ENCODE results near the gene MAPK8IP3. TPM values are rescaled to one million over a fixed set of nuclear protein-coding genes. Genes with fewer than 3 reads are reported as not detected.

Gene MAPK8IP3
- polyA plus RNA-seq, 1 donor (not counting 4 experiments of a cell fraction or from before 2014, with no cell fraction given): 11.7 TPM

DNA sequence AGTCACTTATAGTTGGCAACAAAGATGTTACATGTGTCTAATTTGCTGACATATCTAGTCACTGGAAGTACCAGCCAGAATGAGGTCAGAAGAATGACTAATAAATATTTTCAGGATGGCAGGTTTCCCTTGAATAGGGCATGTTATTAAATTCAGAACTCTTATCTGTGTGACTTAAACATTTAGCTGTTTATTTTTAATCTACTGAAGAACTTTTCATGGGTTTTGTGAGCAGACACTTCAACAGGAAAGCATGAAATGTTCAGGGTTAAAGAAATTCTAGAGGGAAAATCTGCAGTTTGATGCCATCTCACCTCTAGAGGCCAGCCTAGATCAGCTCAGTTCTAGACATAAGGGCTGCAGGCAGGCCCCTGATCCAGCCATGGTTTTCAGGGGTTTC is 14.7 kb upstream of the MAPK8IP3 start:
- H3K27me3 ChIP-seq (ENCODE audit: control insufficient read depth, extremely low read depth, insufficient read depth, low read length): no peaks in the 10 kb centered on the region
- H3K36me3 ChIP-seq (ENCODE audit: control insufficient read depth in 2 of 2, extremely low read depth in 1 of 2, insufficient read depth in 2 of 2, low read length in 2 of 2): peaks cover 18 to 60% of the 10 kb centered on the region in 2 experiments
- FAIRE-seq (no peak), DNase-seq (ENCODE audit: low read depth, low spot score) (no peak)
- TF ChIP-seq EZH2 (IDR thresholded peaks at IDR 0.05; ENCODE audit: low read length): no peak
- TF ChIP-seq, protein P1, sequence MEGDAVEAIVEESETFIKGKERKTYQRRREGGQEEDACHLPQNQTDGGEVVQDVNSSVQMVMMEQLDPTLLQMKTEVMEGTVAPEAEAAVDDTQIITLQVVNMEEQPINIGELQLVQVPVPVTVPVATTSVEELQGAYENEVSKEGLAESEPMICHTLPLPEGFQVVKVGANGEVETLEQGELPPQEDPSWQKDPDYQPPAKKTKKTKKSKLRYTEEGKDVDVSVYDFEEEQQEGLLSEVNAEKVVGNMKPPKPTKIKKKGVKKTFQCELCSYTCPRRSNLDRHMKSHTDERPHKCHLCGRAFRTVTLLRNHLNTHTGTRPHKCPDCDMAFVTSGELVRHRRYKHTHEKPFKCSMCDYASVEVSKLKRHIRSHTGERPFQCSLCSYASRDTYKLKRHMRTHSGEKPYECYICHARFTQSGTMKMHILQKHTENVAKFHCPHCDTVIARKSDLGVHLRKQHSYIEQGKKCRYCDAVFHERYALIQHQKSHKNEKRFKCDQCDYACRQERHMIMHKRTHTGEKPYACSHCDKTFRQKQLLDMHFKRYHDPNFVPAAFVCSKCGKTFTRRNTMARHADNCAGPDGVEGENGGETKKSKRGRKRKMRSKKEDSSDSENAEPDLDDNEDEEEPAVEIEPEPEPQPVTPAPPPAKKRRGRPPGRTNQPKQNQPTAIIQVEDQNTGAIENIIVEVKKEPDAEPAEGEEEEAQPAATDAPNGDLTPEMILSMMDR (optimal IDR thresholded peaks at IDR 0.05 in 1 of 3, IDR thresholded peaks at IDR 0.05 in 1 of 3, conservative IDR thresholded peaks at IDR 0.05 in 1 of 3; ENCODE audit: extremely low read depth in 1 of 3, insufficient read depth in 2 of 3, low read length in 3 of 3): peak; percentile 9 to 31 (median 24)
- H3K9me3 ChIP-seq (ENCODE audit: control insufficient read depth, low read depth, low read length): peaks cover 3% of the 10 kb centered on the region
- peaks cover 63% of the 10 kb centered on the region for H3K4me1 ChIP-seq (ENCODE audit: control insufficient read depth, extremely low read depth, insufficient read depth, low read length)
- no peak overlapping the region for H2AFZ ChIP-seq (ENCODE audit: control insufficient read depth, low read length)
- H3K4me2 ChIP-seq (ENCODE audit: control insufficient read depth, extremely low read depth, insufficient read depth, low read depth, low read length): peak overlapping the region; percentile 52
- dilution Hi-C loops (cut with MboI; ENCODE audit: extremely low pct_ligation_motif_present, low sequenced_read_pairs): no loop called here
- no peaks in the 10 kb centered on the region for H4K20me1 ChIP-seq (ENCODE audit: control insufficient read depth, extremely low read depth, insufficient read depth, low read length)
- H3K9me1 ChIP-seq (ENCODE audit: control insufficient read depth, extremely low read depth, insufficient read depth, low read length): peaks cover 2% of the 10 kb centered on the region
- H3K79me2 ChIP-seq (ENCODE audit: control insufficient read depth, insufficient read depth, low read length): peaks cover 65% of the 10 kb centered on the region
- peak overlapping the region; percentile 98 for H3K27ac ChIP-seq (ENCODE audit: control insufficient read depth, insufficient read depth, low read length)
- no peak overlapping the region for H3K4me3 ChIP-seq (ENCODE audit: control insufficient read depth in 2 of 3, extremely low read depth in 1 of 3, insufficient read depth in 2 of 3, low read depth in 1 of 3, low read length in 3 of 3)
- peak overlapping the region; percentile 74 for H3K9ac ChIP-seq (ENCODE audit: control insufficient read depth, extremely low read depth, insufficient read depth, low read length)

DNA sequence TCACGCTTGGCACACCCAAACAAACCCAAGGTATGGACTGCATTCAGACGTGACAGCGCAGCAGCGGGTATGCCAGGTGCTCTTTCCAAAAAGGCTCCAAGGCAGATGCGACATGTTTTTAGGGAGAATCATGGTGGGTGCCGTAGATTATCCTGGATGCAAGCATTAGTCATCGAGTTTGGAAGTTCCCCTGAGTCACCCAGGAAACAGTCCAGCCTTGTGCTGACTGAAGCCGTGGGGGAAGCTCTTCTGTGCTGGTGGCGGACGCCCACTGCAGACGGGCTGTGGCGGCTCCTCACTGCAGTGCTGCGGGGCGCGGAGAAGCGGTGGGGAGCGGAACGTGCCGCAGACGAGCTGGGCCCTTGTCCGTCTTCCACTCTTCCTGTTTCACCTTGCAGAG is 14.0 kb upstream of the MAPK8IP3 start:
- peak overlapping the region; percentile 74 for H3K9ac ChIP-seq (ENCODE audit: control insufficient read depth, extremely low read depth, insufficient read depth, low read length)
- peaks cover 2% of the 10 kb centered on the region for H3K9me1 ChIP-seq (ENCODE audit: control insufficient read depth, extremely low read depth, insufficient read depth, low read length)
- peak overlapping the region; percentile 98 for H3K27ac ChIP-seq (ENCODE audit: control insufficient read depth, insufficient read depth, low read length)
- H4K20me1 ChIP-seq (ENCODE audit: control insufficient read depth, extremely low read depth, insufficient read depth, low read length): no peaks in the 10 kb centered on the region
- FAIRE-seq (peak; percentile 95), DNase-seq (ENCODE audit: low read depth, low spot score) (peak; percentile 76)
- no peak overlapping the region for H2AFZ ChIP-seq (ENCODE audit: control insufficient read depth, low read length)
- peaks cover 18 to 59% of the 10 kb centered on the region in 2 experiments for H3K36me3 ChIP-seq (ENCODE audit: control insufficient read depth in 2 of 2, extremely low read depth in 1 of 2, insufficient read depth in 2 of 2, low read length in 2 of 2)
- TF ChIP-seq, protein P1 (optimal IDR thresholded peaks at IDR 0.05 in 1 of 3, IDR thresholded peaks at IDR 0.05 in 1 of 3, conservative IDR thresholded peaks at IDR 0.05 in 1 of 3; ENCODE audit: extremely low read depth in 1 of 3, insufficient read depth in 2 of 3, low read length in 3 of 3): peak in 1 of 3 experiments; percentile 28
- no peak for TF ChIP-seq EZH2 (IDR thresholded peaks at IDR 0.05; ENCODE audit: low read length)
- H3K9me3 ChIP-seq (ENCODE audit: control insufficient read depth, low read depth, low read length): peaks cover 7% of the 10 kb centered on the region
- peaks cover 57% of the 10 kb centered on the region for H3K4me1 ChIP-seq (ENCODE audit: control insufficient read depth, extremely low read depth, insufficient read depth, low read length)
- dilution Hi-C loops (cut with MboI; ENCODE audit: extremely low pct_ligation_motif_present, low sequenced_read_pairs): no loop called here
- peak overlapping the region in 1 of 3 experiments; percentile 1 for H3K4me3 ChIP-seq (ENCODE audit: control insufficient read depth in 2 of 3, extremely low read depth in 1 of 3, insufficient read depth in 2 of 3, low read depth in 1 of 3, low read length in 3 of 3)
- H3K27me3 ChIP-seq (ENCODE audit: control insufficient read depth, extremely low read depth, insufficient read depth, low read length): no peaks in the 10 kb centered on the region
- H3K79me2 ChIP-seq (ENCODE audit: control insufficient read depth, insufficient read depth, low read length): peaks cover 58% of the 10 kb centered on the region
- peak overlapping the region; percentile 52 for H3K4me2 ChIP-seq (ENCODE audit: control insufficient read depth, extremely low read depth, insufficient read depth, low read depth, low read length)

All from keratinocyte (primary cell).